Breast epithelium (tissue), 3 donors: ENCODE data around the gene USP32.

ENCODE experiments used
- CTCF ChIP-seq, 3 donors: fragments of 450-650 bp; IDR thresholded peaks; one replicate each; pipeline ENCODE4 v1.5.1; 2016 to 2017; ENCODE audit warnings: antibody characterized with exemption in 3 of 3, mild to moderate bottlenecking in 3 of 3, moderate library complexity in 3 of 3
- POLR2A ChIP-seq: fragments of 450-650 bp; IDR thresholded peaks from one replicate; pipeline ENCODE4 v1.6.1; 2016; ENCODE audit warnings: antibody characterized with exemption, mild to moderate bottlenecking, moderate library complexity
- POLR2AphosphoS5 ChIP-seq, 3 donors: sonication (generic); formaldehyde crosslinking; IDR thresholded peaks; one replicate each; pipeline ENCODE4 v1.6.1; 2017; ENCODE audit warnings: antibody characterized with exemption in 3 of 3

GRCh38 chr17:60323754-60324153 is 68.2 kb downstream of the USP32 start:
- TF ChIP-seq CTCF (IDR thresholded peaks at IDR 0.05) = no peak
- TF ChIP-seq POLR2A = no peak
- no peak for TF ChIP-seq POLR2AphosphoS5 (IDR thresholded peaks at IDR 0.05)
